Endometrium (tissue), 2 donors: Measurements from ENCODE around the gene MAPKAPK3.

Experiments used
- FAIRE-seq: peaks from 2 replicates; lab custom pipeline; 2012; peaks lifted over from hg19 to GRCh38; lab: Jason Lieb, UNC
- donor health status: control.
- donor health status: control.

Gene MAPKAPK3

GRCh38 chr3:50627407-50628051, 10.6 kb downstream of the MAPKAPK3 start:
- FAIRE-seq = no peak

DNA sequence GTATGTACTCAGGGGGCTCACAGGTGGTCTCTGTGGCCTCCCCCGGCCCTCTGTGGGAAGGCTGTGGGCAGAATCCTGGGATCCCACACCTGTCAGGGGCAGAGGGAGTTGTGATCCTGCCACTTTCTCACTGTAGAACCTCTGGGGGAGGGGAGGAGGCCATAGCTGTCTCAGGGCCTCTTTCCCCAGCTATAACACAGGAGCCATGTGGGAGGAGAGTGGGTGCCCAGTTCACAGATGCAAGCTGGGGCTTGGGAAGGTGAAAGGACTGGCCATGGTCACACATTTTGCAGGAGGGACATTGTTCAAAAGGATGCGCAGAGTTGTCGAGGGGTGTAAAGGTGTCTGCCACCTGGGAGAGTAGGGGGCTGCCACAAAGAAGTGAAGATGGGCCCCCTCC, 11.7 kb downstream of the MAPKAPK3 start:
- FAIRE-seq = no peak

GRCh38 chr3:50630394-50630793, 13.4 kb downstream of the MAPKAPK3 start:
- no peak for FAIRE-seq

GRCh38 chr3:50630877-50631276, 13.9 kb downstream of the MAPKAPK3 start:
- no peak for FAIRE-seq

GRCh38 chr3:50632450-50632849, 15.5 kb downstream of the MAPKAPK3 start:
- no peak for FAIRE-seq

DNA sequence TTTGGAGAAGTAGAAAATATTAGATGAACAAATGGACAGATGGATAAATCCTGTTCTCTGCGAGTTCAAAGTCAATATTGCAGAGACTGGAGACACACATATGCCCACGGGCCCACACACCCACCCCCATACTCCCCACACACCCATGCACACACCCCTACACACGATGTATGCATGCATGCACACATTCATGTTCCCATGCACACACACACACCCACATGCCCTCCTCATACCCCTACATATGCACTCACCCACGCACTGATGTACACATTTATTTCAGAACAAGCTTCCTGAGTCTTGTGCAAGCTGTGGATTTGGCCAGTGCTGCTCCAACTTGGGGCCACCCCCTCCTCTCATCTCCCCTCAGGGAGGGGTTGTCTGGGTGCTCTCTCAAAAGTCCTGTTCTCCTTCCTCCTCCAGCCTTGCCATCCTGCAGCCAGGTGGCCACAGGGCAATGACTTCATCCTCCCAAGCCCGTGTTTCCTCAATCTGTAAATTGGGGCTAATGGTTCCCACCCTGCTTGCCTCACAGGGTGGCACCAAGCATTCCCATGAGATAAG, 16.4 kb downstream of the MAPKAPK3 start:
- FAIRE-seq = no peak

- FAIRE-seq = no peak
Observed at GRCh38 chr3:50635066-50635465, 18.1 kb downstream of the MAPKAPK3 start.

- no peak for FAIRE-seq
Observed at GRCh38 chr3:50637011-50637410, 20.1 kb downstream of the MAPKAPK3 start.

- FAIRE-seq = no peak
Observed at GRCh38 chr3:50637945-50638344, 21.0 kb downstream of the MAPKAPK3 start.

DNA sequence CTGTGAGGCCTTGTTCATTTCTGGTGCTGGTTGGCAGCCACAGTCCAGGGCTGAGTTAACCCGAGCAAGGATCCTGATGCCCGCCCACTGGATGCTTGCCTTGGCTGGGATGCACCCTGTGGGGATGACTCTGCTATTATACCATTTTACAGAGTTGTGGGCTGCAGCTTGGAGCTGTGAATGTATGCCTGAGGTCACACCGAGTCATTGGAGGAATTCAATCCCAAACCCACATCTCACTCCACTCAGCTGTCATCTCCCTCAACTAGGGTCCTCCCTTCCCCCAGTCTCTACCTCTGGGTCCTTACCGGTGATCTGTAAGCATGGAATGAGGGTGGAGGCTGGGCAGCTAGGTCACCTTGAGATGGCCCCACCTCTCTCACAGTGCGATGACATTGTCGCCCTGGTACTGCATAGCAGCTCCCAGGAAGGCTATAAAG, 22.1 kb downstream of the MAPKAPK3 start:
- no peak for FAIRE-seq

DNA sequence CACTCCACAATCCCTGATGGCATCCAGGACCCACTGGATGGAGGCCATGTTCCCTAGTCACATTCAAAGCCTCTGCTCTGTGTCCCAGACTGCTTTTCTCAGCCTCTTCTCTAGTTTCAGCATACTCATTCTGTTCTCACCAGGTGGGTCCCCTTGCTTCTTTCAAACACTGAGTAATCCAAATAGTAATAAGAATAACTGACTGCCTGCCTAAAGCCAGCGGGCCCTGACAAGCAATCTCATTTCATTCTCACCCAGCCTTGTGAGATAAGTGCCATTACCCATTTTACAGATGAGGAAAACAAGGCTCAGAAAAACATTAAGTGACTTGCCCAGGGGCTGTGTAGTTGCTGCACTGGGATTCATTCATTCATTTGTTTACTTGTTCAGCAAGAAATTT, 25.4 kb downstream of the MAPKAPK3 start:
- FAIRE-seq = no peak

- no peak for FAIRE-seq
Observed at GRCh38 chr3:50644561-50644960, 27.6 kb downstream of the MAPKAPK3 start.

DNA sequence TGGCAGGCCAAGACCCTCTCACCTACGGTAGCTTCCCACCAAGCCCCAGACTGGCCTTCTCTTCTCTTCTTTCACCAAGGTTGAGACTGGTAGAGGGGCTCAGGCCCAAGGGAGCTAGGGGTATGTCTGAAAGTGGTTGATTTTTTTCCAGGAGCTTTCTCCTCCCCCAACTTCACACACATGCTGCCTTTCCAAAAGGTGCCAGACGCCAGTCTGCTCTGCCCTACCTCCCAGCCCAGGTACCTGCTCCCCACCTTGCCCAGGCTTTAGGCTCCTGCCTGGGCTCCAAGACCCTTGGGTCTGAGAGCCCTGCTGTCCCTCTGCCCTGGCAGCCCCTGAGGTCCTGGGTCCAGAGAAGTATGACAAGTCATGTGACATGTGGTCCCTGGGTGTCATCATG, 28.4 kb downstream of the MAPKAPK3 start:
- FAIRE-seq = no peak

- FAIRE-seq = no peak
Observed at GRCh38 chr3:50648313-50648712, 31.4 kb downstream of the MAPKAPK3 start.

- no peak for FAIRE-seq
Observed at GRCh38 chr3:50648944-50649343, 32.0 kb downstream of the MAPKAPK3 start.

GRCh38 chr3:50649451-50649931, 32.5 kb downstream of the MAPKAPK3 start:
- FAIRE-seq = no peak

- FAIRE-seq = no peak
Observed at GRCh38 chr3:50650018-50650417, 33.1 kb downstream of the MAPKAPK3 start.

- no peak for FAIRE-seq
Observed at GRCh38 chr3:50651445-50651844, 34.5 kb downstream of the MAPKAPK3 start.

DNA sequence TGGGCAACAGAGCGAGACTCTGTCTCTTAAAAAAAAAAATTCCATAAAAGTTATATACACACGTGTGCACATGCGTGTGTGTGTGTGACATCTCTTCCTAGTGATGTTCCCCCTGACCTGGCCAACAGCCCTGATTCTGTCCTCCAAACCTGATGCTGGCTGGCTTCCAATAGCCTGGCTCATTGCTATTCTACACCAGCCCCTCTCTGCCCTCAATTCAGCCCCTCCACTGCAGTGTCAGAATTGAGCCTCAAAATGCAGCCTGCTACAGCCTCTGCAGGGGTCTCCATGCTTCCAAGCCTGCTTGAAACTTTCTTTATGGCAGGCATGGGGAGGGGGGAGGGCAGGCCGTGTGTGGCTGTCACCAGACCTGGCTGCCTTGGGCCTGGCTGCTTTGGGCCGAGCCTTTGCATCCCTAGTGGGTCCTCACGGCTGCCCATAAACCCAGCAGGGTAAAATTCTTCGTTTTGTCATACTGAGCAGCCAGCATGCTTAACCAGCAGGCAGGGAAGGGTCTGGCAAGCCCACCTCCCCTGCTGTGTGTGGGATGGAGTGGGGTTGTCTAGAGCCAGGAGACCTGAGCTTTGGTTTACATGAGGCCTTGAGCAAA, 35.1 kb downstream of the MAPKAPK3 start:
- FAIRE-seq = no peak

- no peak for FAIRE-seq
Observed at GRCh38 chr3:50652709-50653108, 35.8 kb downstream of the MAPKAPK3 start.

DNA sequence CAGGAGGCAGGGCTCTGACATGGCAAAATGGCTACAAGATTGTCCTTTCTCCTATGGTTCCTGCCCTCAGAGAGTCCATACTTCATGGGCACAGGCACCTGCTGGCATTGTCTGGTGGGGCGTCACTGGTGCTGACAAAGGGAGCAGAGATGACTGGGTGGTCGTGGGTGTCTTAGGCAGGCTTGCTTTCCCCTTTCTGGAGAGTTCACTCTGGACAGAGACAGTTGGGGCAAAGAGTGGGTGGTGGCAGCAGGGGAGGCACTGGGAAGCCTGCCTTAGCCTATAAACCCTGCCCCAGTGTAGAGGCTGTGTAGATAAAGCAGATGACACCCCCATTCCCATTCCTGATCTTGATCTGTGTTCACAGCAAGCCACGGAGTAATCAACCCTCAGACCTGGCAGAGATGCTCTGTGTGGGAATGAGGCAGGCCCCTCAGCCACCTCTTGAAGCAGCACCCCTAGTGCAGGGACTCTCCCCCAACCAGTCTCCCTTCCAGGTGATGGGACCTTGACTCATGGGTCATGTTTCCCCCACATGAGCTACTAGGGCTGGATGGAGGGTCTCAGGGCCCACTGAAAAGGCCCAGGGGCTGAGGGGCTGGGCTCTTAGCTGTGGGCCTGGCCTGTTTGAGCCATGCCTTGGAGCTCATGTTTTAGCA, 37.1 kb downstream of the MAPKAPK3 start:
- no peak for FAIRE-seq

DNA sequence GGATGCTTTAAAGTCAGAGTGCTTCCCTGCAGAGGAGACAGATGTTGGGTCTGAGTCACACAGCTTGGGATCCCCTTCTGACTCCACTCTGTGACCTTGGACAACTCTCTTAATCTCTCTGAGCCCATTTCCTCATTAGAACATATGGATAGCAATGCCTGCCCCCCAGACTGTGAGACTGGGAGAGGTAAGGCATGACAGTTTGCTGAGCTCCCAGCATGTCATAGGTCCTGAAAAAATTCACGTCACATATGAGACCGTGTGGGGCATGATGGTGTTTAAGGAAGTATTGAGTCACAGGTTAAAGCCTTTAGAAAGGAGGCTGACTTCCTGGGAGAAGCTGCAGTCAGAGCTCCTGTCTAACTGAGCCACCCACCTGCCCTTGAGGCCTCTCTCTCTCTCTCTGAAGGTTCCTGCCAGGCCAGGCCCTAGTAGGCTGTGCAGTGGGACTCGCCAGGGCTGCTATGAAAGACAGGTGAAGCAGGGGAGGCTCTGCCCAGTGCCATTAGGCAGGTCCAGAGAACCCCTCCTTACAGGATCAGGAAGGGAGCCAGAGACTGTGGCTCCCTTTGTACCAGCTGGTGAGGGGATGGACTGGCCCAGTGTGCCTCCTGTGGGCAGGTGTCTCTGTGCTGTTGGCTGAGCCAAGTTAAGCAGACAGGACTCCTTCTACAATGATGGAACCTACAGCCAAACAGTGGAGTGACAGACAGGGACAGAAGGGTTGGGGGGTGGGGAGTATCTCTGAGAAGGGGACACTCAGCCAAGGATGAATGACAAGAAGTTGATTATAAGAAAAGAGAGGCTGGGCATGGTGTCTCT, 38.3 kb downstream of the MAPKAPK3 start:
- FAIRE-seq = no peak
